ENCODE results near the gene ARSI.

The ARSI gene

DNA sequence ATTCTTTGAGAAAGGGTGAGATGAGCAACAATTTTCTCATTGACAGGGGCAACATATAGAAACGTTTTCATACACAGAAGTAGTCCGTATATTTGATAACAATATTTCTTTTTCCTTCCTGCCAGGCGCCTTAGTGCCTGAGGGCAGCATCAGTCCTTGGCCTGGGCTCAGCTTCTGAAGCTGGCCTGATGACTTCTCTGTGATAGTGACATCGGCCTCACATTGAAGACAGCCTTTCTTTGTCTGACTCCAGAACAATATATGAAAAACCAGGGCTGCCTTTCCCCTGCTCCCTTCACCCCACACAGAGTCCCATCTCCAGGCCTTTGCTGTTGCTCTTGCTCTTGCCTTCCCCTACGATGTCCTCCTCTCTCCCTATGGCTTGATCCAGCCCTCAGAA, 30.7 kb upstream of the ARSI start:
- CTCF ChIA-PET = no interaction called here
- Histone ChIP-seq H3K27ac (ENCODE audit: extremely low read depth, low read depth, low read length) (no peak overlapping the region), H3K4me1 (ENCODE audit: control insufficient read depth, insufficient read depth, low read length) (no peaks in the 10 kb centered on the region), H3K4me3 (ENCODE audit: low read depth, low read length) (no peak overlapping the region), H3K36me3 (ENCODE audit: control insufficient read depth in 2 of 2, insufficient read depth in 1 of 2, low read length in 2 of 2) (no peaks in the 10 kb centered on the region), H3K9me3 (ENCODE audit: control insufficient read depth, insufficient read depth, low read depth, low read length) (no peaks in the 10 kb centered on the region)
- POLR2A ChIA-PET = no interaction called here
- TF ChIP-seq ZSCAN30 (tag by site-specific recombination; IDR thresholded peaks at IDR 0.05) (no peak), ZBTB17 (tag by site-specific recombination; IDR thresholded peaks at IDR 0.05) (no peak), ZSCAN4 (tag by site-specific recombination; IDR thresholded peaks at IDR 0.05) (no peak), ZNF121 (tag by site-specific recombination; IDR thresholded peaks at IDR 0.05) (no peak), ZBTB20 (tag by site-specific recombination; IDR thresholded peaks at IDR 0.05) (no peak), ZBTB1 (tag by site-specific recombination; IDR thresholded peaks at IDR 0.05) (no peak), PRDM4 (tag by site-specific recombination; IDR thresholded peaks at IDR 0.05) (no peak), SETDB1 (IDR thresholded peaks at IDR 0.05; ENCODE audit: insufficient read length, low read length) (no peak), ZFP69B (tag by site-specific recombination; IDR thresholded peaks at IDR 0.05) (no peak), ZNF571 (tag by site-specific recombination; IDR thresholded peaks at IDR 0.05) (no peak), ZNF670 (tag by site-specific recombination; IDR thresholded peaks at IDR 0.05; ENCODE audit: low read depth) (no peak), ZNF23 (tag by site-specific recombination; IDR thresholded peaks at IDR 0.05; ENCODE audit: borderline replicate concordance) (no peak), WT1 (tag by site-specific recombination; IDR thresholded peaks at IDR 0.05) (no peak), ZNF791 (tag by site-specific recombination; IDR thresholded peaks at IDR 0.05) (no peak), ZNF266 (tag by site-specific recombination; IDR thresholded peaks at IDR 0.05; ENCODE audit: low read depth) (no peak), ATF2 (tag by site-specific recombination; IDR thresholded peaks at IDR 0.05; ENCODE audit: low read depth) (no peak), SCRT2 (tag by site-specific recombination; IDR thresholded peaks at IDR 0.05) (no peak)
- TF ChIP-seq, protein P1, sequence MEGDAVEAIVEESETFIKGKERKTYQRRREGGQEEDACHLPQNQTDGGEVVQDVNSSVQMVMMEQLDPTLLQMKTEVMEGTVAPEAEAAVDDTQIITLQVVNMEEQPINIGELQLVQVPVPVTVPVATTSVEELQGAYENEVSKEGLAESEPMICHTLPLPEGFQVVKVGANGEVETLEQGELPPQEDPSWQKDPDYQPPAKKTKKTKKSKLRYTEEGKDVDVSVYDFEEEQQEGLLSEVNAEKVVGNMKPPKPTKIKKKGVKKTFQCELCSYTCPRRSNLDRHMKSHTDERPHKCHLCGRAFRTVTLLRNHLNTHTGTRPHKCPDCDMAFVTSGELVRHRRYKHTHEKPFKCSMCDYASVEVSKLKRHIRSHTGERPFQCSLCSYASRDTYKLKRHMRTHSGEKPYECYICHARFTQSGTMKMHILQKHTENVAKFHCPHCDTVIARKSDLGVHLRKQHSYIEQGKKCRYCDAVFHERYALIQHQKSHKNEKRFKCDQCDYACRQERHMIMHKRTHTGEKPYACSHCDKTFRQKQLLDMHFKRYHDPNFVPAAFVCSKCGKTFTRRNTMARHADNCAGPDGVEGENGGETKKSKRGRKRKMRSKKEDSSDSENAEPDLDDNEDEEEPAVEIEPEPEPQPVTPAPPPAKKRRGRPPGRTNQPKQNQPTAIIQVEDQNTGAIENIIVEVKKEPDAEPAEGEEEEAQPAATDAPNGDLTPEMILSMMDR (tag by site-specific recombination; IDR thresholded peaks at IDR 0.05) = no peak
- TF ChIP-seq, protein P2, sequence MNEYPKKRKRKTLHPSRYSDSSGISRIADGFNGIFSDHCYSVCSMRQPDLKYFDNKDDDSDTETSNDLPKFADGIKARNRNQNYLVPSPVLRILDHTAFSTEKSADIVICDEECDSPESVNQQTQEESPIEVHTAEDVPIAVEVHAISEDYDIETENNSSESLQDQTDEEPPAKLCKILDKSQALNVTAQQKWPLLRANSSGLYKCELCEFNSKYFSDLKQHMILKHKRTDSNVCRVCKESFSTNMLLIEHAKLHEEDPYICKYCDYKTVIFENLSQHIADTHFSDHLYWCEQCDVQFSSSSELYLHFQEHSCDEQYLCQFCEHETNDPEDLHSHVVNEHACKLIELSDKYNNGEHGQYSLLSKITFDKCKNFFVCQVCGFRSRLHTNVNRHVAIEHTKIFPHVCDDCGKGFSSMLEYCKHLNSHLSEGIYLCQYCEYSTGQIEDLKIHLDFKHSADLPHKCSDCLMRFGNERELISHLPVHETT (tag by site-specific recombination; IDR thresholded peaks at IDR 0.05) = no peak
- TF ChIP-seq, protein P3, sequence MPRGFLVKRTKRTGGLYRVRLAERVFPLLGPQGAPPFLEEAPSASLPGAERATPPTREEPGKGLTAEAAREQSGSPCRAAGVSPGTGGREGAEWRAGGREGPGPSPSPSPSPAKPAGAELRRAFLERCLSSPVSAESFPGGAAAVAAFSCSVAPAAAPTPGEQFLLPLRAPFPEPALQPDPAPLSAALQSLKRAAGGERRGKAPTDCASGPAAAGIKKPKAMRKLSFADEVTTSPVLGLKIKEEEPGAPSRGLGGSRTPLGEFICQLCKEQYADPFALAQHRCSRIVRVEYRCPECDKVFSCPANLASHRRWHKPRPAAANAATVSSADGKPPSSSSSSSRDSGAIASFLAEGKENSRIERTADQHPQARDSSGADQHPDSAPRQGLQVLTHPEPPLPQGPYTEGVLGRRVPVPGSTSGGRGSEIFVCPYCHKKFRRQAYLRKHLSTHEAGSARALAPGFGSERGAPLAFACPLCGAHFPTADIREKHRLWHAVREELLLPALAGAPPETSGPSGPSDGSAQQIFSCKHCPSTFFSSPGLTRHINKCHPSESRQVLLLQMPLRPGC (tag by site-specific recombination; IDR thresholded peaks at IDR 0.05) = no peak

Data from HEK293 (cell line).